NK-92 (cell line): ENCODE measurements around the gene CEP57L1.
A peak's percentile ranks its signal among the peaks of the same experiment; 100 is the strongest.
"Not testable (repeated sequence)": the region's sequence is repeated elsewhere in the genome, so short reads cannot be mapped to it uniquely, and the experiment has no call there.

Source experiments
- DNase-seq: peaks from one replicate; lab custom pipeline; 2025; ENCODE audit not compliant: unreplicated experiment; lab: John Stamatoyannopoulos, UW

The CEP57L1 gene

DNA sequence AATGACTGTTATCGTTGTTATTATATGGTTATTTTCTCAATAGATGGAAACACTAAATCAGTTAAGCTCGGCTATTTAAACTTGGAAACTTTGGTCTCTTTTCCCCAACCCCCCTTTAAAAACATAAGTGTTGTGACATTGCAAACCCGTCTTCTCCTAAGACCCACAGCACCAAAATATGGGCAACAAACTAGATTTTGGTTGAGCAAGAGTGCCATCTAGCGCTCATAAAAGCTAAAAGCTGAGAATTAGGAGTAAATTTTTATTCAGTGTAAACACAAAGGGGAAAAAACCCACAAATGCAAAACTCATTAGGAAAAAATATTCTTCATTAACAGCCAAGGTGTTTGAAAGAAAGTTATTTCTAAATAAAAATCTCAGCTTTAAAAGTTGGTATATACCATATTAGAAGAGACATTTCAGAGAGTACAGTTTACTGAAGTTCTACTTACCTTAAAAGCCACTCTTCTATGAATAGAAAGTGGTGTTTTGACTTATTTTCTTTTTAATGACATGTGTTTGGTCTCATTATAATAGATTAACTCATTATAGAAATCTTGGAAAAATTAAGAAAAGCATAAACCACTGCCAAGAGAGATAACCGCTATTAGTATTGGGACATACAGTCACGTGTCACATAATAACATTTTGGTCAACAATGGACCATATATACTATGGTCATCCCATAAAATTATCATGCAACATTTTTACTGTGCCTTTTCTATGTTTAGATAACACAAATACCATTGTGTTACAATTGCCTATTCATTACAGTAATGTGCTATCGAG, 21.8 kb upstream of the CEP57L1 start:
- no peak for DNase-seq

DNA sequence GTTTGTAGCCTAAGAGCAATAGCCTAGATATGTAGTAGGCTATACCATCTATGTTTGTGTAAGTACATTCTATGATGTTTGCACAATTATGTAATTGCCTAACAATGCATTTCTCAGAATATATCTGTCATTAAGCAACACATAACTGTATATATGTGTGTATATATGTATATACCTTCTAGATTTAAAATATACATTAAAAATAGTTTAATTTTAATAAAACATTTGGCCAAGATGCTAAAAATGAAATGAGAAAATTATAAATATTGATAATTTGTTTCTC, 21.2 kb upstream of the CEP57L1 start:
- DNase-seq = no peak

DNA sequence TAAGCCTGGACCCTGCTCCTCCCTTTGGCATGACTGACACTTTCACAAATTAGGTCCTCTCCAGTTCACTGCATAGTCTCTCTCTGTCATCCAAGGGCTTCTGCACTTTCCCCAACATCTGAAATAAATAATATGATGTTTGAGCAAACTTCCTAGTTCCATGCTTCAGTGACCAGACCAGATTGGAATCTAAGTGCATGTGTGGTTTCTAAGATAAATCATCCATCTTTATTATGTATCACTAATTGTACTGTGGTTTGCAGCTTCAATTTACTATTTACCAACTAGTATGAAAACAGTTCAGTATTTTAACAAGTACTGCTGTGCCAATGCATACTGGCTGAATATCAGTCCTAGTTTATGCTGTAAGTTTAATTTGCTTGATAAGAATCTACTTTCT, 19.4 kb upstream of the CEP57L1 start:
- no peak for DNase-seq

DNA sequence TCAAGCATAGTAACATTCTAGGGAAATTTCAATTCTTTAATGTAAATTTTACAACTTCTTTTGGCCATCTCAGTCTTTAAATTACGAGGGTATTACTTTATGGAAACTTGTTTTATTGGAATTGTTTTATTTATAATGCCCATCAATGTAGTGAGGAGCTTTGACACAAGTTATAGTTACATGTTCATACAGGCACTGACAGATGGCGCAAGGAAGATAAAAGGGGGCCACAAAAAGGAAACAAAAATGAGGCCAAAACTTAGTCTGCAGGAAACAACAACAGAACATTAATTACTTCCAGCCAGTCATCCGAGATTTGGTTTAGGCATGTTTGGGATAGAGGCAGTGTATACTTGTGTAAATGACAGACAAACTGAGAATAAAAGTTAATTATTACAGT, 18.9 kb upstream of the CEP57L1 start:
- DNase-seq = no peak

DNA sequence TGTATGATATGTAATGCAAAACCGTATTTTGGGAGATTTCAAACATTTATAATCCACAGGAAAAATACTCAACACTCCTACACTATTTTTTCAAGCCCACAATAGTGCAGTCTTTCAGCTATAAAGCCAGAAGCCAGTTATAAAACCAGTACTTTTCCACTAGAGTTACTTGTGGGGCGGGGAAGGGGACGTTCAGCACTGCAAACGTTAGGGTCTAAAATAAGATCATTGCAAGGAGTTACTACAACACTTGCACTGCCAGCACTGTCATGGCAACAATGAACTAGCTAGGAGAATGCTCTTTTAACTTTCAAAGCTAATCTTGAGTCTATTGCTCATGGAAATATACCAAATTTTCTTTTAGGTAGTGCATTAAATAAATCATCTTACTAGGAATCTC, 15.3 kb upstream of the CEP57L1 start:
- no peak for DNase-seq

DNA sequence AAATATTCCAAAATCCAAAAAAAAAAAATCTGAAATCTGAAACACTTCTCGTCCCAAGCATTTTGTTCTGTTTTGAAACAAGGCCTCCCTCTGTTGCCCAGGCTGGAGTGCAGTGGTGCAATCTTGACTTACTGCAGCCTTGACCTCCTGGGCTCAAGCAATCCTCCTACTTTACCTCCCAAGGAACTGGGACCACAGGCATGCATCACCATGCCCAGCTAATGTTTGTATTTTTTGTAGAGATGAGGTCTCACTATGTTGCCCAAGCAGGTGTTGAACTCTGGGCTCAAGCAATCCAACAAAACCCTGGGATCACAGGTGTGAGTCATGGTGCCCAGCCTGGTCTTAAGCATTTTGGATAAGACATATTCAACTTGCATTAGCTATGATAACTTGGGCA, 14.3 kb upstream of the CEP57L1 start:
- no peak for DNase-seq

DNA sequence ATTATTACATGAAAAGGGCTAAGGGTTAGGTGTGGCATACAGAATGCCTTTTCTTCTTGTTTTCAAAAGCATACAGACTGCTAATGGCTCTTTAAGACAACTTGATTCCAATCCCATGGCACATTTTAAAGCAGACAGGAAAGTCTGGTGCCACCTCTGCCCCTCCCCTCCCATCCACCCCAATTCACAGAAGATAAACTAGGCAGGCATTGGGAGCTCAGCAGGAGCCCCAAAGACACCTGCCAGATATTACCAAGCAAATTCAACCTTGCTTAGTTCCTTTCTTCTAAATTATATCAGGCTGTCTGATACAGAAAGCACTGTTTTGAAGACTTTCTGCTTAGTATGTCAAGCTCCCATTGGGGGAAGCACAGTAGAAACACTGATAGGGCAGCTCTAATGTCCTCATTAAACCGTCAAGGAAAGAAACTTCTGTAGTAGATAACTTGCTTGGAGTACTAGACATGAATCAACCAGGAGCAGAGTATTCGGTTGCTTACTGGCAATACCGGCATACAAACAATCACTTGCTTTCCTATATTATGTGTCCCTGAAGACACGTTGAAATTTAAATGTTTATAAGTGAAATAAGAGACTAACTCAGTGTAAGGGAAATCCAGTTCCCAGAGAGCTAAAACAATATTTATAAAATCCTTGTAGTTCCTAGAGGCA, 13.7 kb upstream of the CEP57L1 start:
- no peak for DNase-seq

DNA sequence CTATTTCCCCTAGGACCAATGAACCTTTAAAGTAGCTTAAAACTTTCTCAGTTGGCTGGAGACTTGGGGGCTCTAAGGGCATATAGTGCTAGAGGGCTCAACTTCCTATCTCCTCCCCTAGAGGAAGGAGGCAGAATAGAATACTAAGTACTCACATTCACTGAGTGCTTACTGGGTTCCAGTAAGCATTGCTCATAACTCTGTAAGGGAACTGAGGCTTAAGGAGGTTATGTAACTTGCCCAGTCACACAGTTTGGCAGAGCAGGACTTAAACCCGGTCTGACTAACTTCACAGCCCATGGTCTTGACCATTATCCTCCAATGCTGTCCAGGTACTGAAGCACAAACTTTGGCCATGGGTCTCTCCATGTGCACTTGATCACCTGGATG, 13.1 kb upstream of the CEP57L1 start:
- DNase-seq = no peak

DNA sequence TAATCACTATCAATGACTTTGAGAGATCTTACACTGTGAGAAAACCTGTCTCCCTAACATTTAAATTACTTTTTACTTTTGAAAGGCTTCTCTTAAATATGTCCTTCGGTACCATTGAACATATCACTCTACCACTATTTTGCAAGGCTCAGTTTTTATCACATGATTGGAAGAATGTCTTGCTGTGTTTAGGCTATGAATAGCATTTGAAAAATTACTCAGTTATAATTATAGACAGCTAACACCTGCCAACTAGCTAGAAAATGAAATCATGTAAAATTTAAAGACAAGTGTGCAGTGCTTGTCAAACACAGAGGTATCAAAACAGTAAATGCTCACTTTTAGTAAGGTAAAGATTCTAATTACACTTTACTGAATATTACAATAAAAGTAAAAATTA, 11.7 kb upstream of the CEP57L1 start:
- no peak for DNase-seq

DNA sequence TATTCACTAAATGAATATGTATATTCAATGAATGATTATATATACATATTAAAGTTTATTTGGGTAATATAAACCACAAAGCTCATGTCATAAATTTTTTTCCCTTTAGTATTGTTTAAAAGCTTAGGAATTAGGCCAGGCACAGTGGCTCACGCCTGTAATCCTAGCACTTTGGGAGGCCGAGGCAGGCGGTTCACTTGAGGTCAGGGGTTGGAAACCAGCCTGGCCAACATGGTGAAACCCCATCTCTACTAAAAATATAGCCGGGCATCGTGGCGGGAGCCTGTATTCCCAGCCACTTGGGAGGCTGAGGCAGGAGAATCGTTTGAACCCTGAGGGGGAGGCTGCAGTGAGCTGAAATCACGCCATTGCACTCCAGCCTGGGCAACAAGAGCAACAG, 11.2 kb upstream of the CEP57L1 start:
- not testable (repeated sequence) for DNase-seq

DNA sequence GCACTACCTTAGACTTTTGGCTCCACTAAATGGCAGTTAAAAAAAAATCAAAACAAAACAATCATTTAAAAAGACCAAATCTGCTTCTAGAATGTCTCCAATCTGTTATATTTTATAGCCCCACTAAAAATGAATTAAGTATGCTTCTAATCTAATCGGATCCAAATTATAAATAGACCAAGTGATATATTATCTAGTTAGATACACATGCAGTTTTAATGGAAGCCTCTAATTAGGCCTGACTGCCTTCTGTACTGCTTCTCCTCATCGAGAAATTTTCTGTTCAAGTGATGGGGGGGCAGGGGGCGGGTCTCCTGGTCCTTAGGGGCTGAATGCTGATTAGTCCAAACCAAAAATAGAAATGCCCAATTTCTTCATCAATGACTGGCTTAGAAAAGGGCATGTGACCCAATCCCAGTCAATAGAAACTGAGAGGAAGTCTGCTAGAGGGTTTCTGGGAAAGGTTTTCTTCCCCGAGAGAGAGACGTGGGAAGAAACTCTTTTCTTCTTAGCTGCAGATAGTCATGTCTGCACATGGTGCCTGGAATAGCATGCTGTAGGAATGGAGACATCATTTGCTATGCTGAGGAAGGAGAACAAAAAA, 7.5 kb upstream of the CEP57L1 start:
- DNase-seq = no peak

DNA sequence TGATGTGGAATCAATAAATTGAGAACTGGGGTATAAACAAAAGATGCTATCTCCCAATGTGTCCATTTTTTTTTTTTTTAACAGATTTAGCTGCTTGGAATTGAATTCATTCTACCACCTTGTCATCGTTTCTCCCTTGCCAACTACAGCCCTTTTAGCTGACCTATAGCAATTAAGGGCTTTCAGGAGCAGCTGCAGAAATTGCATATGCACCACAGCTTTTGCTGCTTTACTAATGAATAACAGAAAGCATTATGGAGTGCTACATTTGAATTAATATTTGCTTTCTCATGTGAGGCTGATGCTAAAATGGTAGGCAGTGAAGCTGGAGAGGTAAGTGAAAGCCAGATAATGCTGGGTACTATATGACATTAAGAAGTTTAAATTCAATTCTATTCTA, 6.3 kb upstream of the CEP57L1 start:
- DNase-seq = no peak

DNA sequence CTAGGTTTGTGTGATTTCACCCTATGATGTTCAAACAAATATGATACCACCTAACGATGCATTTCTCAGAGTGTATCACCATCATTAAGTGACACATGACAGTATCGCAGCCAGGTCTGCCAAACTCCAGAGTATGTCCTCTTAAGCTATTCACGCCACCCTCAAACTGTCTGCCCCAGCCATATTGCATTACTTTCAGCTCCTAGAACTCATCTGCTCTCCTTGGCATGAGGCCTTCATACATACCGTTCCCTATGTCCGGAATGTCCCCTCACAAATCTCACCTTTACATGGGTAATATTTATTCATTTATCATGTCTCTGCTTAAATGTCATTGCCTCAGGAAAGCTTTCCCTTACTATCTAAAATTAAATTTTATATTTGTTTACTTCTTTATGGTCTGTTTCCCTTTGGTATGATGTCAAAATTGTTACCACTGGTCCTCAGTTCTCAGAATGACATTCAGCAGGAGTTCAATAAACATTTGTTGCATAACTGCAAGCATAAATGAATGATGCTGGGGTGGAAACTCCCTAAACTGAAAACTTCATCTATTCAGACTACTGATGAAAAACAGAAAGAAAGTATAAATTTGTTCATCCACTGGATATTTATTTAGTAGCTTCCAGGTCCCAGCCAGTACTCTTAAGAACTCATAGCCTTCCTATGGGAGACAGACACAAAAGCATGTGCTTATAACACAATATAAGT, 3.8 kb upstream of the CEP57L1 start:
- no peak for DNase-seq

DNA sequence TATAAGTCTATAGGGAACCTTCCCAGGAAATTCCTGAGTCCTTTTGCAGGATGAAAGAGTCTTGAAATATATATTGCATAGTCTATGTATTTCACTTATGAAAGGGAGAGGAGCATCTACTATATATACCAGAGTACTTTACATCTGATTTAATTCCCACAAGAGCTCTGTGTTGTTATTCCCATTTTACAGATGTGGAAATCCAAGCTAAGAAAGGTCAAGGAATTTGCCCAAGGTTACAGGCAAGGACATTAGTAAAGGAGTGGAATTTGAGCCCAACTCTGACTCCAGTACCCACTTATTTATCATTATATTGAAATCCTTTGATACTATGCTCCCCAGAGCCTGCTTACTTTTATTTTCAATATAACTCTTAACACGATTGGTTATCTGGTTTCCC, 3.2 kb upstream of the CEP57L1 start:
- DNase-seq = no peak

DNA sequence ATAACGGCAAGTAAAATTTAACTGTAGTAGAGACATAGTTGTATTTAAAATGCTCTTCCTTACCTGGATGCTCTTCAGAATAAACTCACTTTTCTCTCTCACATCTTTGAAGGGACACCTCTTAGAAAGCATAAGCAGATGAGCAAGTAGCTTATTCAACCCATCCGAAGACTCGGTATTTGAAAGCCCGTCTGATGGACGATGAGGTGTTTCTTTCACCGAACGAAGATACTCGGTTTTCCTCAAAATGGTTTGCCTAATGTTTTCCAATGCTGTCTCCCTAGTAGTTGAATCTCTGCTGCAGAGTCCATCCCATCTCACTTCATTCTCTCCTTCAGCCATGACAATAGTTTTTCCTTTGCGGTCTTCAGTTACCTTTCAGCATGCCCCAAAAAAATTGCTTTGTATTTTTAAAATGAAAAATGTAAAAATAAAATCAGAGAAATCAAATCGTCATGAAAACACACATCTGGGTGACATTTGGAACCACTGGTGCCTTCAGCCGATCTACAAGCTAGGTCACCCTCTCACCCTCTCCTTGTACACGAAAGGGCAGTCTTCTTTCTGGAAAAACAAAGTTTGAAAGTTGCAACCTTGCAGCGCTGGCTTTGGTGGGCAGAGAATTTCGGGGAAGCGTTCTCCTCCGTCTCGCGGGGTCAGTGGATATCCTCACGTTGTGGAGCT, 1.4 kb upstream of the CEP57L1 start:
- DNase-seq = no peak

DNA sequence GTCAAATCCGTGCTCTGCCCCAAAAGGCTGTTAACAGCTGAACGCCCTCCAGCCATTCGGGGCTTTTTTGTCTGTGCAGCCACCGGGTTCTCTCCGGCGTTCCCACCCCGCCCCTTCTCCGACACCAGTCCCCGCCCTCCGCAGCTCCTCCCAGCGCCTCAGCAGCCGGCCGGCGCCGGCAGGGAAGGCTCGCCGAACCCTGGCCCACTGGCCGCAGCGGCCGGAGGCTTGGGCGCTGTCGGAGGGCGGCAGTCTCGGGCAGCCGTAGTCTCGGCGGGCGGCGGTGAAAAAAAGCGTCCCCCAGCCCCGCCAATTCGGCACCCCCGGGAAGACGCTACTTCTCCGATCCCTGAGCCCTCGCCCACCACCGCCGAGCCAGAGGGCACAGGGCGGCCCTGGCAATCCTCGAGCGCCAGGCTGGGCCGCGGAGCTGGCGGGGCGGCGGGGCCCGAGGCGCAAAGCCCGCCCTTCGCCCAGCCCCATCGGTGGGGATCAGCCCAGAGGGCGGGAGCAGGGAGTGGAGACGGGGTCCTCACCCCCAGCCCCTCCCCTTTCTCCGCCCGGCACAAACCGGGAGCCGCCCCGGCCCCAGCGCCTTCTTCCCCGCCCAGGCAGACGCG, 781 bp upstream of the CEP57L1 start, which contains the start of gene SESN1:
SESN1 (minus strand) TSS at position 431 of the 620 bp plus-strand sequence. CDS start 773 bp downstream, outside the sequence.
- DNase-seq = peak; percentile 22

DNA sequence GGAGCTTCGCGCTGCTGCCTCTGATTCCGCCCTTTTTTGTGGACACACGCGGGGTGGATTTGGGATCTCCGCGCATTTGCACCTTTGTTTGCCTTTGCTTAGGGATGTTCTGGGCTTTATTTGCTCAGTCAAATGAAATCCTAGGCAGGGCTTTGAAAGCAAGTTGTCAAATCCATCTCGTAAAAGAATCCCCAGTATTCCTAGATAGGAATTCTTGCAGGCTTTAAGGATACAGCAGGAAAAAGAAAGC, 453 bp downstream of the CEP57L1 start:
- DNase-seq = no peak

DNA sequence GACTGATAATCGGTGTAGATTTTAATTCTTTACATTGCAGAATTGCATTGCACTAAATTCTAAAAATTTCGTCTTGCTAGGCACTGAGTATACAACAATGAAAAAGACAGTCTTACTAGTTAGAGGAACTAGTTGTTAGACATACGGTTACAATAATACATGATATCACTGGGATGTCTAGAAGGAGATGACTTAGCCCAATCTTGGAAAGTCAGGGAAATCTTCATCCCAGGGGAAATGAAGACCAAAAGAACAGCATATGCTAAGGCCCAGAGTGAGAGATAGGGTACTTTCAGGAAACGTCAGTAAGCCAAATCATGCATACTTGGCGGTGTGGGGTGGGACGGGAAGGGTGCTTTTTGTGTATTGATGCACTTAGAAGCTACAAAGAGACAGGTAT, 901 bp downstream of the CEP57L1 start:
- DNase-seq = no peak

DNA sequence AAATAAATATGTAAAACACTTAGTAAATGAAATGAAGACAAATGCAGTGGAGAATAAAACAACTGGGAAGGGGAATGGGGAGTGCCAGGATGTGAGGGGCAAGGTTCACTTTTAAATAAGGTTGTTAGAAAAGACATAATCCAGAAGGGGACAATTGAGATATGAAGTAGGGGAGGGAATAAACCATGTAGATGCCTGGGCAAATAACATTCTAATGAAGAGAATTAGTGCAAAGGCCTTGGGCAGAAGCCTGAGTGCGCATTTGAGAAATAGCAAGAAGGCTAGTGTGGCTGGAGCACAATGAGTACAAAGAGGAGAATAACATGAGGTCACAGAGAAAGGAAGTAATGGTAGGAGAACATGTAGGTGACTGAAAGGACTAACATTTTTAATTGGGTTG, 2.4 kb downstream of the CEP57L1 start:
- no peak for DNase-seq

DNA sequence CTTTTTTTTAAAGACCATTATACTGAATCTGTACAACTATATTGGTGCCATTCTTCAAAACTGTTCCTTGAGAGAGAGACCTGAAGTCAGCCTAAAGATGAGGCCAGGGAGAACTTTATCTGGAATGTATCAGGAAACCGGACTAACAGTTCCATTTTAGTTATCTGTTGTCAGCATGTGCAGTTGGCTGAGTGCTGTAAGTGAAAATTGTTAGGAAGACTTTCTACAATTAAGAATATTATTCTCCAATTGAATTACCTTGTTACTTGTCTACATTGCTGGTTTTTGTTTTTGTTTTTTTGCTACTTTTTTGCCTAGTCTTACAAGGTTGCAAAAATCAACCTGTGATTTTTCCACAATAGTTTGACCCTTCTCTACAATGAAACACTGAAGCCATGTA, 7.5 kb downstream of the CEP57L1 start:
- DNase-seq = no peak

DNA sequence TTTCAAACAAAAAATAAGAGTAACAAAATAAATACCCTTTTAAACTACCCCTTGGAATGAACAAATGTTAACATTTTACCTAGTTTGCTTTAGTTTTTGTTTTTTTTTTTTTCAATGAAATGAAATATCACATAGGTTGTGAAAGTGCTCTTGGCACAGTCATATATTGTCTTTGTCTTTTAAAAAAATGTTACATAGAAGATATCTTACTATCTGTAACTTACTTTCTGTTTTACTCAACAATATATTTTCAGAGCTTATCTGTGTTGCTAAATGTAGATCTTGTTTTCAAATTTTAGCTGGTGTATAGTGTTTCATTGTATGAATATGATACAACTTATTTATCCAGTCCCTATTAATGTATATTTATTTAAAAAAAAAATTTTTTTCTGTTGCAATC, 8.6 kb downstream of the CEP57L1 start:
- no peak for DNase-seq
